MM.1S (cell line): ENCODE measurements around the gene WDFY4.

Experiments
- CTCF ChIP-seq: fragments of 300-600 bp; sonication (generic); IDR thresholded peaks from 2 replicates; pipeline ENCODE4 v1.5.1; 2016; ENCODE audit warnings: antibody characterized with exemption, low read length, mixed read lengths
- EZH2 ChIP-seq: fragments of 300-600 bp; sonication (generic); optimal IDR thresholded peaks from 2 replicates; pipeline ENCODE3; 2017; ENCODE audit warnings: low read depth, mild to moderate bottlenecking, antibody characterized with exemption, low read length, mixed read lengths

- no peak for TF ChIP-seq CTCF
- no peak for TF ChIP-seq EZH2
Measured at GRCh38 chr10:48785796-48786195, 101.1 kb downstream of the WDFY4 start.
